IPS DF 4.7 (cell line): ENCODE measurements around the gene FYCO1.

Experiments used
- DNase-seq: peaks from one replicate; pipeline ENCODE4 v3.0.0-alpha.2; 2013; ENCODE audit warnings: low spot score; ENCODE audit errors: extremely low read depth

Gene FYCO1

DNA sequence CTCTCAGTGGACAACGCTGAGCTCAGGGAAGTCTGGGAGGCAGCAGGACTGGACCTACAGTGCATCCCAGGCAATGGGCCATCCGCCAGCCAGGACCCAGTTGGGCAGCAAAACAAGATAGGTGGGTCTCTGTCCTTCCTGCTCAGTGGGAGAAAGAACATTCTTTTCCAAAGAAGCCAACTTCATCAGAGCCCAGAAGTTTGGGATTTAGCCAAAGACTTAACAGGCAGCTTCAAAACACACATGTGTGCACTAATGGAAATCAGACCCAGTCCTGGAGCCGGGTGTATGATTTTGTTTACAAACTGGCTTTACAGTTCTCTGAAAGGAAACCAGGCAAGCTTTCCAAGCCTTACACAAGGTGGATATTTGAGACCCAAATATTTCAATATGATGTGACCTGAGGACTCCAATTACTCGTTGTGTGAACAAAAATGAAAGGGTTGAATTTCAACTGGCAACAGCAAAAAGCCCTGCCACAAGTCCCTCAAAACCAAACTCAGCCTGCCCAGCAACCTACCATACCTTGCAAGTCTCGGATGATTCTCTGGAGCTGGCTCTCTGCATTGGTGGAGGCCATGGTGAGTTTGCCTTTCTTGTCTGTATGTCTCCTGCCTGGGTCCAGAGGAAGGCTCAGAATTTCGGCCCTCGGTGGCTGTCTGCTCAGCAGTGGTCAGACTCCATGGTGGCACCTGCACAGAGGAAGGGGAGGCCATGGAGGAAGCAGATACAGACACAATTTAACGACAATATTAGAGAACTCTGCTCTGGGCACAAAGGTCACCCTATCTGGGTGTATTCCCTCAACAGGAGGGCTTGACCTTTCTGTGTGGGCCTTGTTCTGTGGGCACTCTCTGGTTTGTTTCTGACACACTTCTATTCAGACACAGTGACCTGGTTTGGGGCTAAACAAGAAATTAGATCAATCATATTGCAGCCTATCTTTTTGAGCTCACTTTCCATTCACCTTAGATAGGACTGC, 11.0 kb downstream of the FYCO1 start:
- no peak for DNase-seq

DNA sequence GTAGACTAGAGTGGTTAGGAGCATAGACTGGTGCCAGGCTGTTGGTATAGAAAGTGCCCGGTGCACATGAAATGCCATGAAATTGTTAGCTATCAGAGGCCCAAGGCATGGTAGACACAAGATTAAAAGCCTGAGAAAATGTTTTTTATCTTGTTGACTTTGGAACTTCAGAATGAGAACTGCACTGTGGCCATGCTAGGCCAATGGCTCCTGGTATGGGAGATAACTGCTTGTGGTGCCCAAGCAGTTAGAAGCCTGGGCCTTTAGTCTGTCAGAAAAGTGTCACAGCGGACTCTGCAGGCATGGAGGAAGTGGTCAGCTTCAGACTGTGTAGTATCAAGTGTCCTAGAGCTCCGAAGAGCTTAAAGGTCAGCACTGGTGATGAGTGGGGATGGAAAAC, 11.9 kb downstream of the FYCO1 start:
- DNase-seq = no peak

DNA sequence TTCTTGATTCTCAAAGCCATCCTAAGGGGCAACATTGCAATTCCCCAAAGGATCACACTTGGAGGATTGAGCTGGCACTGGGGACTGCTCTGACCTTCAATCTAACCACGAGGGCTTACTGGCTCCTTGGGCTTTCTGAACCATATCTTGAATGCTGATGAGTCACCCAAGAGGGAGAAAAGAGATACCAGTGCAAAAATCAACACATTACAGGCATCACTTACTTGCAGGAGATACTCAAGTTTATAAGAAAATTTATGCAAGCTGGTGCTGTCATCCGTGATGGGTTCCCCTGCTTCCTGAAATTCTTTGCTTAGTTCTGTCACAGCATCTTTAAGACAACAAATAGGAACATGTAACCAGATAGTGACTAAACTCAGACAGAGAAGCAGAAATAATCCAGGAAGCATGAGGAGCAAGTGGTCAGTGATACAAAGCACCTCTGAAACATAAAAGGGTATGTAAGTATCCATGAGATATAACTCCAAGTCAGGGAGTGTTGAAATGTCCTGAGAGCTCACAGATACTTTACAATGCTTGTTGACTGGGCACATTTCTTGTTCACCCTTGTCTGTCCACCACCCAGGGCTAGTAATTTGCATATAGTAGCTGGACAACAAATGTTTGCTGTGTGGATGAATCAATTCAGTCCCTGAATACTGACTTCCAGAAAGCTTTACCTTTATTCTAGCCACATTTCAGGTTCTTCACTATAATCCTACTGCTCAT, 14.1 kb downstream of the FYCO1 start:
- no peak for DNase-seq

DNA sequence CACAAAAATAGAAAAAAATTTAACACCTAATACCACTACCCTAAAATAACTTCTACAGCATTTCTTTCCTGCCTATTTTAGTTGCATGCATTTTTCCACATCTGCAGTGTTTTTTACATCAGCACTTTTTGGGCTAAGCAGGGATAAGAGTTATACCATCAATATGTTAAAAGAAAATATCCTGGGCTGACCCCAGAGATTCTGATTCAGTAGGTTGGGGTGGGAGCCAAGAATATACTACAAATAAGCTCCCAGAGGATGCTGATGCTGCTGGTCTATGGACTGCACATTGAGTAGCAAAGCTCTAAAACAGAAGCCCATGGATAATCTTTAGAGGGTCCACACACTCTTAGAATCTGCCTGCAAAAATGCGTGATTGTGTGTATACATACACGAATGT, 14.8 kb downstream of the FYCO1 start:
- no peak for DNase-seq

- DNase-seq = no peak
Measured at GRCh38 chr3:45980229-45980813, 15.3 kb downstream of the FYCO1 start.

DNA sequence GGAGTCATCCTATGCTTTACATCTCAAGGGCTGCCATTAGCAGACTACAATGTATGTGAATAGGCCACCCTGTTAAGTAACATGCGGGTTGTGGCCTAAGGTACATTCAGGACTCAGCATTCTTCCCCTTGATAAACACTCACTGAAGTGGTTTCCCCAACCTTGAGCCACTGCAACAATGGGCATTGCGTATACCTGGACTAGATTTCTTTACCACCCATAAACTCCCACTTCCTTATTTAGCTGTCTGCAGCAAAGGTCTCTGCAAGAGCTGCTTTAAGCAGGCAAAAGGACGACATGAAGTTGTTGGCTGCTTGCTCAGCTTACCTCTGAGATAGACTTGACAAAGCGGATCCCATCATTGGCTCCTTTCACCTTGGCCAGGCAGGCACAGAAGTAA, 16.2 kb downstream of the FYCO1 start:
- DNase-seq = no peak

- no peak for DNase-seq
Measured at GRCh38 chr3:45978006-45978761, 17.4 kb downstream of the FYCO1 start.

DNA sequence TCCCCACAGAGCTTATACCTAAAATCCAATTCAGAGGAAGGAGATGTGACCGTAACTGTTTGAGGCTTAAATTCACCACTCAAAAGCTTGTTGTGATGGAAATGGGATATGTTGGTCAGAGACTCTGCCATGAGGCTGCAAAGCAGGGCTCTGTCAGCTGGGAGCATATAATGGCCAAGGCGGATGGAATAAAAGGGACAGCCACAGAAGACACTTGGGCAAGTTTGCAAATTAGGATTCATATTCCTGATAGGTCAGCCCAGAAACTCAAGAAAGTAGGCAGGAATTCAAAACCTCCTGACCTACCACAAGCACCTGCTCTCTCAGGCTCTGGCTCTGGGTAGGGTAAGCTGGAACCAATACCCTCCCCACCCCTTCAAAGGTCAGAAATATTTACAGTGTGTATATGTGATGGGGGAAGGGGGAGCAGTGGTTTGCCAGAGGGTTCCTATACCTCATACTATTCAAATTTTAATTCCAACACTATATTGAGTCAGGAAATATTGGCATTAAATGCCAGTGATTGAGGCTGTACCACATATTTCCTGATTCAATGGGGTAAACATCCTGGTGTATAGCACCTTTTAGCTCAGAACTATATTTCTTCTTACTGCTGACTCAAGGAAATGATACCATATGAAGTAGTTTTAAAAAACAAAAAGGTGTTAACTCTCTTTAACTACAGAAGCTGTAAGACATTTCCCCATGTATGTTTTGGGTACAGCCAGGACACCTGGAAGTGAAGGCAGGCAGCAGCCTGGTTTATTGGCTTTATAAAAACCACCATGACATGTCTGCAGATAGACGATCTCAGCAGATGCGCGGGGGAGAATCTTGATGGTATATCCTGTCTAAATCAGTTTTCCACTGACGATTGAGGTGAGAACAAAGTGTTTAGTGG, 19.2 kb downstream of the FYCO1 start:
- DNase-seq = no peak

DNA sequence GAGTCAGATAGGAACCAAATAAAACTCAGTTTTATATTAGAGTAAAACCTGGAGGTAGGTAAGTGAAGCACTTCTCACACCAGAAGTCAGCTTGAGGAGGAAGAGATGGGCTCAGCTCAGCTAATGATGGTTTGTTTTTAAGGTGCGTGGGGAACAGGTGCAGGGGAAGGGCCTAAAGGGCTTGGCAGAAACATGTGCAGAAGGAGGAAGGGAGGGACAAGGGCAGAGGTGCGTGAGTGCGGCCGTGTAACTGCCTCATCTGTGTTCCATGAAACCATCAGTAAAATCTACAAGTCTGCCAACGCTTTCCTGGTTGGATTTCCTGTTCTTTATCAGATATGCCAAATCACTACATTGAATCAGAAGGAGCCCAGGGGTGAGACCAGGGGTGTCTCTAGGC, 19.9 kb downstream of the FYCO1 start:
- no peak for DNase-seq

DNA sequence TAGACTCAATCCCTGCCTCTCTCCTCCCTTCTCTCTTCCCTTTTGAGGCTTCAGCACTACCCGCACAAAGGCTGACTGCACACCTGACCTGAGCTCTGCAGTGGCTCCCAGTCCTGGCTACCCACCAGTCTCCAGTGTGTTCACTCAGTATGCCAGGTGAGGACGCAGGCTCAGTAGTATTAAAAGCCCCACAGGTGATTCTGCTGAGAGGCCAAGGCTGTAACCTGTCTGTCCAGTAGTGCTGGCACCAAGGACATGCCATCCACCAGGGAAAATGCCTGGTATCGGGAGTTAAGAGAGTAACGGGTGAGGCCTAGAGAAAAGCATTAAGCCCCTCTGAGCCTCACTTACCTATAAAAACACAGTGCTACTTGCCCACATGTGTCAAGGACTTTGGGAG, 20.9 kb downstream of the FYCO1 start:
- DNase-seq = no peak

DNA sequence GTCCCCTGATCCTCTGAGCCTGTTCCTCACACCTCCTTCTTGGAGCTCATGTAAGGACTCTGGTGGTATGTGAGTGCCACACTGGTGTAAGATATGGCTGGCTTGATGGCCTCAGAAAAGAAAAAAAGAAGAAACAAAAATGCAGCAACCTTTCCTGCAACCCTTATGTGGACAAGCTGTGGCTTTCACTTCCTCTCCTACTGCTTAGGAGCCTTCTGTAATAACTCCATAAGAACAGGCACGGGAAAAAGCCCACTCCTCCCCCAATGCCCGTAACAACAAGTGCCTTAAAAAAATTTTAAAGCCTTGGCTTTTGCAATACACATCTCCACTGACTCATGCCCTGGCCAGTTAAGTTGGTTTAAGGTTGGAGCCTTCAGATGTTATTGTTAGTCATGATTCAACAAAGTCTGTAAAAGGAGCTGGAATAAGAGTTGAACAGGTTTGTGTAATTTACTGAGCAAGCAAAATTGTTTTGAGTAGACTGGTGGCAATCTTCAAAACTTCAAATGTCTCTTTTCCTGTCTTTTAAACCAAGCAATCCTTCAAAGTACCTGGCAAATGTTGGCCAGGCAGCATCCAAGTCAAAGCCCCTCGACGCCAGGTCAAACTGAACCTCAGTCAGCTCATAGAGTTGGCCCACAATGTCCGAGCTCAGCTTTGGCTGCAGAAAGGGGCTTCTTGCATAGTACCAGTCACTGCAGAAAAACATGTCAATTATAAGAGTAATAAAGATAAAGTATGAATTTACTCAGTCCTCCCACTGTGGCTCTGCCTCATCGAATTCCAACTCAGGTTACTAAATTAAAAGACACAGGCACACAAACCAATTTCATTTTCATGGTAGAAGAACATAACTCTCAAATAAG, 22.9 kb downstream of the FYCO1 start:
- DNase-seq = no peak

GRCh38 chr3:45969953-45970352, 25.7 kb downstream of the FYCO1 start:
- no peak for DNase-seq

DNA sequence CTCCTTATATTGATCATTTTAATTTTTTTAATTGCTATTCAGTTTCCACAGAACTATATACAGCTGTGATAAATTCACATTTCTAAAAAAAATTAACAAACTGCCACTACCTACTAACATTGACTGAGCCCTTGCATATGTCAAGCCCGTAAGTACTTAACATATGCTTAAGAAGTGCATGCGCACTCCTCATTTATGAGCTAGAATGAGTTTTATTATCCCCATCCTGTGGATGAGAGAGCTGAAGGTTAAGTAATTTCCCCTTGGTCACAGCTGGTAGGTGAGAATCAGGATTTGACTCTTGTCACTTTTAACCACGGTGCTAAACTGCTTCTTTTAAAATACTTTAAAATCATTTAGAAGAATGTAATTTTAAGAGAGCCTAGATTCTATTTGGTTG, 26.5 kb downstream of the FYCO1 start:
- DNase-seq = no peak

DNA sequence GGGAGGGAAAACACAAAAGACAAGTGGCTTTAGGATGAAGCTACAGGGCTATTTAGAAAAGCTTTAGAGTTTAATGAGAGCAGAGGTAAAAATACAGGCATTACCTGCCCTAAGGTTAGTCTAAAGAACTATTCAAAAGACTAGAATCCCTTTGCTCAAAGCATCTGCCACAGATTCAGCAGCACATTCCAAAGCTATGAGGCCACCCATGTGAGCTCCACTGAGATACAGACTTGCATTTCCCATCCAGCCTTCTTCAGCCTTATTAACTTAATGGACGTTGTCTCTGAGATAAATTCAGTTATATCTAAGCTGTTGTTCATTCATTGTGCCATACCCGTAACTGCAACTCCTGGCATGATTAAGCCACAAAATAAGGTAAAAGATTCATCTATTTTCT, 26.9 kb downstream of the FYCO1 start:
- DNase-seq = no peak

DNA sequence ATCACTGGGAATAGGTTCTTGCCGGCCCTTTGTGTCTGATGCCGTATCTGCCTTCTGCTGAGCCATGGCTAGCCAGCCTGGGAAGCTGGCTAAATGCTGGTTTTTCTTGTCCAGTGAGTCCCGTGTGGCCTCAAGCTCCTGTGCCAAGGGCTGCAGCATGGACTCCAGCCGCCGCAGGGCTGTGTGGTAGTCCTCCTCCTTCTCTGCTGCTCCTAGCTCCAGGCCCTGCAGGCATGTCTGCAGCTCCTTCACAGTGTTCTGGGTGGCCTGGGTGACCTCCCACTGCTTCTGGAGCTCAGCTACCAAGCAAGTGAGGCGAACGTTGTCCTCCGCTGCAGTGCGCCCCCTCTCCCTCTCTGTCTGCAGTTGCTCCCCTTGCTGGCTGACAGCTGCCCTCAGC, 27.5 kb downstream of the FYCO1 start:
- DNase-seq = no peak

GRCh38 chr3:45967724-45968123, 27.9 kb downstream of the FYCO1 start:
- no peak for DNase-seq

DNA sequence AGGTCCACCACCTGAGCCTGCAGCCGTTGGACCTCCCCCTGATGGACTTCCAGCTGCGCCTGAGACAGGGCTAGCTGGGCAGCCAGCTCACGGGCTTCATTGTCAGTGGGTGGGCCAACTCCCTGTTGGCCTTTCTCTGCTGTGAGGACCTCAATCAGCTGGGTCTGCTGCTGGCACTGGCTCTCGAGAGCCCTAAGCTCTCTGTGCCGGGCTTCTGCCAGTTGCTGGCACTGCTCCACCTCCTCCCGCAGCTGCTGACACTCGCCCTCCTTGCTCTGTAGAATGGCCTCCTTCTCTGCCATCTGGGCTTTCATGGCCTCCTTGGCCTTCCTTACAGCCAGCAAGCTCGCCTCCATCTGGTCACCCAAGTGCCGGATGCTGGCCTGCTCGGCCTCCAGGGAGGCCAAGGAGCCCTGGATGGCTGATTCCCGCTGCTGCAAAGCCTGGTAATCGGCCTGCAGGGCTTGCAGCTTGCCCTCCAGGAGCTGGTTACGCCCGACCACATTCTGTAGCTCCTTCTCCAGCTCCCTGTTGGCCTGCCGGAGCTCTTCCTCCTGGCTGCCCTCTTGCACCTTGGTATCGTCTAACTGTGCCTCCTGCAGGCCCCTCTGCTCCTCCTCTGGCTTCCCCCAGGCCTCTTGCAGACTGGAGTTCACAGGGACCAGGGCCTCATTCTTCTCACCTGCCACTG, 28.5 kb downstream of the FYCO1 start:
- DNase-seq = no peak

GRCh38 chr3:45966371-45966791, 29.2 kb downstream of the FYCO1 start:
- DNase-seq = no peak

DNA sequence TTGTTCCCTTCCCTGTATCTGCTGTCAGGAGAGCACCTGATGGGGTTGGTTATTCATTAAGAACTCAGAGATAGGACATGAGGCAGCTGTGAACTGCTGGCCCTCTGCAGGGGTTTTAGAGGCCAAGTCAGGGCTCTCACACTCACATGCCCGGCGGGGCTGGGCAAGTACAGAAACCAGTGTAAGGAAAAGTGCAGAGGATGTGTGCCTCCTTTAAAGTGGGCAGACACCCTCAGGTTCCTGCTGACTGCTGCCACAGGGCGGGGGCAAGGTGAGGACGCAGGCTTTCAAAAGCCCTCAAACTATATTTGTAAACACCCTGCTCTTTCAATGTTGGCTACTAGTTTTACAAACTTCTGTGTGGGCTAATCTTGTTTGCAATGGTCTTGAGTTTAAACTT, 30.0 kb downstream of the FYCO1 start:
- DNase-seq = no peak
